Kidney (tissue), 14 donors: ENCODE measurements around the gene MYO5A. TPM values are rescaled to one million over a fixed set of nuclear protein-coding genes. Genes with fewer than 3 reads are reported as not detected.
"Not testable (repeated sequence)": the region's sequence is repeated elsewhere in the genome, so short reads cannot be mapped to it uniquely, and the experiment has no call there.

Experiments used
- DNase-seq, 5 donors: peaks; one replicate each; pipeline ENCODE4 v3.0.0-alpha.2; 2013 to 2020
- FAIRE-seq: peaks from 2 replicates; lab custom pipeline; 2012; peaks lifted over from hg19 to GRCh38; lab: Jason Lieb, UNC
- H3K27ac ChIP-seq, 2 donors: one replicate each; pipeline ENCODE4 v1.7.0; 2013; ENCODE audit warnings: low read depth in 2 of 2, low read length in 2 of 2, inconsistent platforms in 1 of 2
- H3K27me3 ChIP-seq: one replicate; pipeline ENCODE4 v1.7.1; 2013; ENCODE audit warnings: low read length, inconsistent platforms; ENCODE audit not compliant: control insufficient read depth, insufficient read depth
- H3K36me3 ChIP-seq, 3 donors: one replicate each; pipeline versions ENCODE4 v1.7.0 to v1.7.1; 2013; ENCODE audit warnings: low read length in 3 of 3, control low read depth in 1 of 3, inconsistent platforms in 1 of 3; ENCODE audit not compliant: insufficient read depth in 3 of 3, control insufficient read depth in 2 of 3
- H3K4me1 ChIP-seq, 3 donors: one replicate each; pipeline versions ENCODE4 v1.7.0 to v1.7.1; 2013; ENCODE audit warnings: low read length in 3 of 3, inconsistent platforms in 1 of 3, low read depth in 1 of 3; ENCODE audit not compliant: control insufficient read depth in 2 of 3, insufficient read depth in 2 of 3
- H3K4me3 ChIP-seq, 3 donors: one replicate each; pipeline versions ENCODE4 v1.7.0 to v1.8.1; 2013; ENCODE audit warnings: low read length in 3 of 3, control low read depth in 1 of 3, inconsistent platforms in 1 of 3
- H3K9ac ChIP-seq, 3 donors: one replicate each; pipeline versions ENCODE4 v1.7.0 to v1.7.1; 2013; ENCODE audit warnings: low read length in 3 of 3, control low read depth in 1 of 3, inconsistent platforms in 1 of 3
- H3K9me3 ChIP-seq, 3 donors: one replicate each; pipeline versions ENCODE4 v1.7.0 to v1.7.1; 2013; ENCODE audit warnings: low read length in 3 of 3, control low read depth in 1 of 3, inconsistent platforms in 1 of 3; ENCODE audit not compliant: control insufficient read depth in 2 of 3, insufficient read depth in 1 of 3
- CTCF ChIP-seq: IDR thresholded peaks from 3 replicates; pipeline ENCODE4 v1.5.1; 2012; ENCODE audit warnings: mild to moderate bottlenecking, moderate library complexity, borderline replicate concordance; ENCODE audit not compliant: insufficient read depth; ENCODE audit errors: extremely low read depth
- intact Hi-C: fragments of 100-400 bp; cut with DNase I; formaldehyde crosslinking; loops from one replicate; pipeline ENCODE4 v1.11.1; 2022
- polyA plus RNA-seq: library from polyadenylated mRNA; stranded (reverse); fragments of 350-450 nt; fragmentation: Illumina TruSeq; extraction: RNeasy Lipid Tissue Mini Kit (QIAGEN cat#74804); gene quantifications from one replicate; pipeline ENCODE4 v1.2.3, GENCODE V29; 2014; ENCODE audit warnings: low read depth, low replicate concordance; ENCODE audit not compliant: insufficient read depth
- total RNA-seq: library from RNA; stranded (reverse); fragmentation: NEBNext Ultra II Directional; extraction: Animal tissue kit (Norgen Biotek cat#: 25700); gene quantifications from one replicate; pipeline ENCODE4 v1.2.1, GENCODE V29; 2021
- donor health status: control.
- donor health status: control.
- donor health status: control.
- donor health status: control.
- donor health status: control.
- donor health status: DM: yes; HTN: yes; CAD: no.
- donor health status: Normal renal cell carcinoma (clear cell type).

Gene MYO5A
- total and polyA plus RNA-seq, 2 donors from 2014 or later = 3.5 to 32.9 TPM

DNA sequence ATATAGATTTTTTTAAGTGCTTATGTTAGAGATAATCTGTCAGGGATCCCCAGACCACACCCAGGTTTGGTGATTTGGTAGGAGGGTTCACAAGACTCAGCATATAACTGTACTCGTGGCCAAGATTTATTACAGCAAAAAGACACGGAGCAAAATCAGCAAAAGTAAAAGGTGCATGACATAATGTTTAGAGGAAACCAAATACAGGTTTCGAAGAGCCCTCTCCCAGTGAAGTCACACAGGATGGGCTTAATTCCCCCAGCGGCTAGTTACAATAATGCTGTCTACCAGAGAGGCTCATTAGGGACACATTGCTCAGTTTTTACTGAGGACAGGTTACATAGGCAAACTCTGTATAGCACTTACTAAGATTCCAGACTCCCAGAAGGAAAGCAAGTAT, 36.5 kb downstream of the MYO5A start:
- H3K4me1 ChIP-seq = peaks cover 0 to 2% (median 0%) of the 10 kb centered on the region in 3 donors
- intact Hi-C loops = no loop called here
- no peak for TF ChIP-seq CTCF
- DNase-seq = peak in 1 of 5 donors; percentile 2
- no peak for FAIRE-seq
- no peak overlapping the region for H3K4me3 ChIP-seq
- H3K27me3 ChIP-seq = no peaks in the 10 kb centered on the region
- H3K27ac ChIP-seq = no peak overlapping the region
- H3K36me3 ChIP-seq = no peaks in the 10 kb centered on the region
- H3K9me3 ChIP-seq = no peaks in the 10 kb centered on the region
- H3K9ac ChIP-seq = no peak overlapping the region

- intact Hi-C loops = no loop called here
- TF ChIP-seq CTCF = no peak
- no peaks in the 10 kb centered on the region for H3K27me3 ChIP-seq
- no peak overlapping the region for H3K27ac ChIP-seq
- DNase-seq (peak in 1 of 5 donors; percentile 1), FAIRE-seq (no peak)
- no peaks in the 10 kb centered on the region for H3K36me3 ChIP-seq
- no peaks in the 10 kb centered on the region for H3K9me3 ChIP-seq
- peaks cover 0 to 2% (median 0%) of the 10 kb centered on the region in 3 donors for H3K4me1 ChIP-seq
- no peak overlapping the region for H3K4me3 ChIP-seq
- no peak overlapping the region for H3K9ac ChIP-seq
Observed at GRCh38 chr15:52491472-52491871, 37.2 kb downstream of the MYO5A start.

- FAIRE-seq, H3K27me3 ChIP-seq, H3K36me3 ChIP-seq, H3K4me3 ChIP-seq, H3K9me3 ChIP-seq, DNase-seq, H3K27ac ChIP-seq, H3K4me1 ChIP-seq, H3K9ac ChIP-seq, intact Hi-C loops: not testable (repeated sequence)
Observed at GRCh38 chr15:52489430-52489829, 39.2 kb downstream of the MYO5A start.

GRCh38 chr15:52488830-52489229, 39.9 kb downstream of the MYO5A start:
- intact Hi-C loops = no loop called here
- Histone ChIP-seq H3K9me3 (no peaks in the 10 kb centered on the region), H3K9ac (no peak overlapping the region), H3K27ac (no peak overlapping the region), H3K4me1 (peaks cover 0 to 2% (median 0%) of the 10 kb centered on the region in 3 donors), H3K27me3 (no peaks in the 10 kb centered on the region), H3K36me3 (no peaks in the 10 kb centered on the region), H3K4me3 (no peak overlapping the region)
- no peak for TF ChIP-seq CTCF
- DNase-seq (no peak), FAIRE-seq (no peak)
